H9 (cell line): ENCODE data around the gene LEF1. TPM values are rescaled to one million over a fixed set of nuclear protein-coding genes. Genes with fewer than 3 reads are reported as not detected.

Experiments used
- DNase-seq: peaks from one replicate; pipeline ENCODE4 v3.0.0-alpha.2; 2017
- H2AFZ ChIP-seq: one replicate; pipeline ENCODE4 v1.6.1; 2013; ENCODE audit warnings: mild to moderate bottlenecking, low read length, control low read depth, moderate library complexity
- H2AK5ac ChIP-seq: 2 replicates; pipeline ENCODE4 v1.6.1; 2013; ENCODE audit warnings: low read length, control low read depth, mixed read lengths; ENCODE audit not compliant: insufficient read length
- H2BK120ac ChIP-seq: one replicate; pipeline ENCODE4 v1.6.1; 2013; ENCODE audit warnings: low read depth, mild to moderate bottlenecking, low read length, control low read depth, inconsistent platforms; ENCODE audit not compliant: poor library complexity, severe bottlenecking
- H2BK12ac ChIP-seq: 2 replicates; pipeline ENCODE4 v1.6.1; 2013; ENCODE audit warnings: low read length, control low read depth, mixed read lengths, low read depth; ENCODE audit not compliant: insufficient read length
- H2BK15ac ChIP-seq: 2 replicates; pipeline ENCODE4 v1.6.1; 2013; ENCODE audit warnings: low read depth, low read length, control low read depth
- H2BK20ac ChIP-seq: one replicate; pipeline ENCODE4 v1.6.1; 2013; ENCODE audit warnings: low read depth, mild to moderate bottlenecking, low read length, control low read depth, inconsistent platforms; ENCODE audit not compliant: poor library complexity, severe bottlenecking
- H2BK5ac ChIP-seq: 2 replicates; pipeline ENCODE4 v1.6.1; 2013; ENCODE audit warnings: low read length, control low read depth, mixed read lengths; ENCODE audit not compliant: insufficient read length
- H3K14ac ChIP-seq: 2 replicates; pipeline ENCODE4 v1.6.1; 2013; ENCODE audit warnings: low read length, control low read depth; ENCODE audit not compliant: insufficient read depth
- H3K18ac ChIP-seq: 2 replicates; pipeline ENCODE4 v1.6.1; 2013; ENCODE audit warnings: low read depth, mild to moderate bottlenecking, mixed read lengths, low read length, control low read depth; ENCODE audit not compliant: insufficient read length
- H3K23ac ChIP-seq: 2 replicates; pipeline ENCODE4 v1.6.1; 2013; ENCODE audit warnings: low read length, control low read depth, mixed read lengths, low read depth; ENCODE audit not compliant: insufficient read length
- H3K23me2 ChIP-seq: 2 replicates; pipeline ENCODE4 v1.6.1; 2013; ENCODE audit warnings: low read depth, mild to moderate bottlenecking, mixed read lengths, low read length, control low read depth; ENCODE audit not compliant: insufficient read length, poor library complexity, severe bottlenecking
- H3K27ac ChIP-seq: 2 replicates; pipeline ENCODE4 v1.5.1; 2013; ENCODE audit warnings: low read length, control low read depth, mixed read lengths, low read depth; ENCODE audit not compliant: insufficient read length
- H3K27me3 ChIP-seq: 2 replicates; pipeline ENCODE4 v1.6.1; 2013; ENCODE audit warnings: low read length, control low read depth, inconsistent platforms; ENCODE audit not compliant: insufficient read depth
- H3K4ac ChIP-seq: 2 replicates; pipeline ENCODE4 v1.6.1; 2013; ENCODE audit warnings: low read depth, mild to moderate bottlenecking, control low read depth, inconsistent platforms, low read length, moderate library complexity
- H3K4me1 ChIP-seq: 2 replicates; pipeline ENCODE4 v1.6.1; 2013; ENCODE audit warnings: low read length, control low read depth, inconsistent platforms; ENCODE audit not compliant: insufficient read depth
- H3K4me2 ChIP-seq: 2 replicates; pipeline ENCODE4 v1.6.1; 2013; ENCODE audit warnings: low read length, control low read depth, mixed read lengths; ENCODE audit not compliant: insufficient read length, insufficient read depth
- H3K56ac ChIP-seq: 2 replicates; pipeline ENCODE4 v1.6.1; 2013; ENCODE audit warnings: low read depth, mild to moderate bottlenecking, mixed read lengths, low read length, control low read depth; ENCODE audit not compliant: insufficient read length
- H3K79me1 ChIP-seq: 2 replicates; pipeline ENCODE4 v1.6.1; 2013; ENCODE audit warnings: low read depth, mild to moderate bottlenecking, moderate library complexity, low read length, control low read depth, inconsistent platforms; ENCODE audit not compliant: insufficient read depth, poor library complexity, severe bottlenecking
- H3K79me2 ChIP-seq: 2 replicates; pipeline ENCODE4 v1.6.1; 2013; ENCODE audit warnings: low read length, control low read depth, inconsistent platforms; ENCODE audit not compliant: insufficient read depth
- H3K9ac ChIP-seq: 2 replicates; pipeline ENCODE4 v1.6.1; 2013; ENCODE audit warnings: low read length, control low read depth, mixed read lengths; ENCODE audit not compliant: insufficient read length; ENCODE audit errors: extremely low read depth
- H3K9me3 ChIP-seq: one replicate; pipeline ENCODE4 v1.6.1; 2013; ENCODE audit warnings: low read depth, low read length, inconsistent platforms; ENCODE audit not compliant: control insufficient read depth
- H3T11ph ChIP-seq: one replicate; pipeline ENCODE4 v1.6.1; 2013; ENCODE audit warnings: mild to moderate bottlenecking, low read length, control low read depth, inconsistent platforms
- H4K20me1 ChIP-seq: one replicate; pipeline ENCODE4 v1.6.1; 2013; ENCODE audit not compliant: control insufficient read depth, insufficient read length, insufficient read depth
- H4K5ac ChIP-seq: 2 replicates; pipeline ENCODE4 v1.6.1; 2013; ENCODE audit warnings: low read depth, mild to moderate bottlenecking, mixed read lengths, low read length, control low read depth; ENCODE audit not compliant: insufficient read length
- H4K8ac ChIP-seq: replicated peaks from 2 replicates; pipeline ENCODE4 v1.6.1; 2013; ENCODE audit warnings: low read length, control low read depth, mixed read lengths, low read depth; ENCODE audit not compliant: insufficient read length
- H4K91ac ChIP-seq: 2 replicates; pipeline ENCODE4 v1.6.1; 2013; ENCODE audit warnings: low read depth, mild to moderate bottlenecking, moderate library complexity, mixed read lengths, low read length, control low read depth; ENCODE audit not compliant: insufficient read length
- H3K27ac Mint-ChIP-seq, 3 experiments: 2 replicates in 2 of 3; 3 replicates in 1 of 3; pipeline ENCODE4 v1.8.0; 2020 to 2021; ENCODE audit warnings: mixed read lengths in 3 of 3, mild to moderate bottlenecking in 1 of 3, moderate library complexity in 1 of 3
- H3K27me3 Mint-ChIP-seq: 2 replicates; pipeline ENCODE4 v1.8.0; 2021; ENCODE audit warnings: low read depth, mild to moderate bottlenecking, moderate library complexity, mixed read lengths
- H3K36me3 Mint-ChIP-seq, 3 experiments: 2 replicates in 2 of 3; 3 replicates in 1 of 3; pipeline ENCODE4 v1.8.0; 2020 to 2021; ENCODE audit warnings: low read depth in 3 of 3, mixed read lengths in 3 of 3; ENCODE audit not compliant: insufficient read depth in 1 of 3
- H3K4me1 Mint-ChIP-seq, 2 experiments: 2 replicates each; pipeline ENCODE4 v1.8.0; 2020; ENCODE audit warnings: mixed read lengths in 2 of 2
- H3K4me3 Mint-ChIP-seq, 2 experiments: 2 replicates in 1 of 2; 3 replicates in 1 of 2; pipeline ENCODE4 v1.8.0; 2020 to 2021; ENCODE audit warnings: mild to moderate bottlenecking in 2 of 2, mixed read lengths in 2 of 2, moderate library complexity in 1 of 2
- H3K9me3 Mint-ChIP-seq, 2 experiments: 2 replicates in 1 of 2; 3 replicates in 1 of 2; pipeline ENCODE4 v1.8.0; 2020; ENCODE audit warnings: mild to moderate bottlenecking in 2 of 2, mixed read lengths in 2 of 2, moderate library complexity in 1 of 2
- CTCF ChIP-seq: fragments of 200-600 bp; sonication (generic); conservative IDR thresholded peaks from 3 replicates; pipeline ENCODE4 v1.8.0; 2021; ENCODE audit warnings: antibody characterized with exemption, mild to moderate bottlenecking
- WGBS: extraction: QIAGEN DNeasy Blood & Tissue Kit; methylation state at CpG from one replicate; pipeline ENCODE4 v1.1.7; 2013; ENCODE audit warnings: missing lambda C conversion rate, low lambda C conversion rate, mixed read lengths; ENCODE audit not compliant: insufficient read length; ENCODE audit errors: extremely low coverage; 5-methylcytosine and 5-hydroxymethylcytosine counted together
- total RNA-seq: library from RNA; stranded (reverse); gene quantifications from 2 replicates; pipeline ENCODE4 v1.2.1, GENCODE V29; 2021

The LEF1 gene
- total RNA-seq, 1 experiment from 2014 or later: 2.5 TPM

- Histone ChIP-seq H3K23ac (no peak overlapping the region), H2BK5ac (no peak overlapping the region), H3K4ac (no peak overlapping the region), H2BK120ac (no peak overlapping the region), H4K8ac (no peak overlapping the region), H3K27me3 (no peaks in the 10 kb centered on the region; the same call in 1 of the 2 replicates), H4K91ac (no peak overlapping the region), H3K56ac (no peak overlapping the region), H3K4me1 (peaks cover 3% of the 10 kb centered on the region; the same call in 1 of the 2 replicates), H3K27ac (no peak overlapping the region), H2BK12ac (no peak overlapping the region), H3K23me2 (no peaks in the 10 kb centered on the region), H2BK20ac (no peak overlapping the region), H3T11ph (no peak overlapping the region), H2BK15ac (no peak overlapping the region), H3K4me2 (no peak overlapping the region), H4K20me1 (no peaks in the 10 kb centered on the region), H3K9me3 (no peaks in the 10 kb centered on the region), H3K14ac (no peak overlapping the region), H4K5ac (no peak overlapping the region), H3K79me2 (no peaks in the 10 kb centered on the region), H2AK5ac (no peak overlapping the region), H3K79me1 (no peaks in the 10 kb centered on the region), H2AFZ (no peak overlapping the region), H3K18ac (no peak overlapping the region), H3K9ac (no peak overlapping the region)
- Mint-ChIP-seq H3K4me1 (peaks cover 9 to 10% of the 10 kb centered on the region in 2 experiments), H3K27me3 (peaks cover 47% of the 10 kb centered on the region), H3K4me3 (no peak overlapping the region; a peak in 1 of 5 replicates), H3K27ac (no peak overlapping the region), H3K9me3 (no peaks in the 10 kb centered on the region), H3K36me3 (no peaks in the 10 kb centered on the region; a peak in 1 of 7 replicates)
- no peak for DNase-seq
- TF ChIP-seq CTCF: no peak
- WGBS: no CpG with 5 or more reads among the region's 7 CpGs
These were observed 119.7 kb downstream of the LEF1 start for GRCh38 chr4:108048997-108049396.
